GM12878 (cell line): ENCODE measurements around the gene AKAP9.

ENCODE experiments used
- CEBPB ChIP-seq, 2 experiments: fragments of 150-350 bp in 1 of 2; IDR thresholded peaks; 2 replicates each; pipeline ENCODE4 v1.6.1; 2012 to 2014; ENCODE audit warnings: low read depth in 2 of 2, low read length in 2 of 2, borderline replicate concordance in 1 of 2, inconsistent platforms in 1 of 2
- CTCF ChIP-seq, 3 experiments: IDR thresholded peaks in 2 of 3; conservative IDR thresholded peaks in 1 of 3; 2 replicates each; pipeline ENCODE4 v1.5.1; 2011; ENCODE audit warnings: low read depth in 3 of 3, low read length in 3 of 3, mild to moderate bottlenecking in 3 of 3, control low read depth in 2 of 3, moderate library complexity in 2 of 3, inconsistent platforms in 1 of 3, mixed read lengths in 1 of 3; ENCODE audit not compliant: control insufficient read depth in 2 of 3, insufficient read depth in 1 of 3; ENCODE audit errors: extremely low read depth in 1 of 3
- EZH2 ChIP-seq: IDR thresholded peaks from 2 replicates; pipeline ENCODE4 v1.6.1; 2012; ENCODE audit warnings: low read depth, mild to moderate bottlenecking, control low read depth, inconsistent platforms, low read length, borderline replicate concordance; ENCODE audit not compliant: control insufficient read depth
- MTA3 ChIP-seq: IDR thresholded peaks from 2 replicates; pipeline ENCODE4 v1.6.1; 2012; ENCODE audit warnings: low read length, inconsistent platforms, borderline replicate concordance
- POLR2A ChIP-seq: IDR thresholded peaks from 2 replicates; pipeline ENCODE4 v1.6.1; 2011; ENCODE audit warnings: low read depth, mild to moderate bottlenecking, low read length
- ZNF217 ChIP-seq: fragments of 450-650 bp; IDR thresholded peaks from 2 replicates; pipeline ENCODE4 v1.6.1; 2017; ENCODE audit warnings: antibody characterized with exemption, mild to moderate bottlenecking
- TF ChIP-seq, protein P1 (sequence below): IDR thresholded peaks from 2 replicates; pipeline ENCODE4 v1.6.1; 2012; ENCODE audit warnings: low read length, inconsistent platforms

DNA sequence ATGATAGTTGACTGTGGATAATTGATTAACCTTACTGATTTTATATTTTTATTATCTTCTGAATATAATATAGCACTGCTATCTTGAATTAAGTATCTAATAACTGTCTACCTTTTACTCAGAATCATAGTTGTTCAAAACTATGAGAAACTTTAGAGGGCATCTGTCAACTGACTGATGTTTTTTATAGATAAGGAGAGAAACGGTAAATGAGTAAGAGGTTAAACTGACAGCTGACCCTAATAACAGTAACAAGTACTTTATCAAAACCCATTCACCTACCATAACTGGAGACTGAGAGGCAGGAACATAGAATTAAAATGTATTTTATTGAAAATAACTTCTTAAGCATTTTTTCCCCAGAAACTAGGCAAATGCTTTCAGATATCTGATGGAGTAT lies 131.5 kb downstream of the AKAP9 start:
- TF ChIP-seq ZNF217 (no peak), CEBPB (IDR thresholded peaks at IDR 0.05; ENCODE audit: borderline replicate concordance in 1 of 2, low read depth in 2 of 2, low read length in 2 of 2) (no peak), MTA3 (no peak), CTCF (IDR thresholded peaks at IDR 0.05 in 2 of 3, conservative IDR thresholded peaks at IDR 0.05 in 1 of 3; ENCODE audit: control insufficient read depth in 2 of 3, extremely low read depth in 1 of 3, insufficient read depth in 1 of 3, low read depth in 3 of 3, low read length in 3 of 3) (no peak), POLR2A (no peak), EZH2 (no peak)
- TF ChIP-seq, protein P1, sequence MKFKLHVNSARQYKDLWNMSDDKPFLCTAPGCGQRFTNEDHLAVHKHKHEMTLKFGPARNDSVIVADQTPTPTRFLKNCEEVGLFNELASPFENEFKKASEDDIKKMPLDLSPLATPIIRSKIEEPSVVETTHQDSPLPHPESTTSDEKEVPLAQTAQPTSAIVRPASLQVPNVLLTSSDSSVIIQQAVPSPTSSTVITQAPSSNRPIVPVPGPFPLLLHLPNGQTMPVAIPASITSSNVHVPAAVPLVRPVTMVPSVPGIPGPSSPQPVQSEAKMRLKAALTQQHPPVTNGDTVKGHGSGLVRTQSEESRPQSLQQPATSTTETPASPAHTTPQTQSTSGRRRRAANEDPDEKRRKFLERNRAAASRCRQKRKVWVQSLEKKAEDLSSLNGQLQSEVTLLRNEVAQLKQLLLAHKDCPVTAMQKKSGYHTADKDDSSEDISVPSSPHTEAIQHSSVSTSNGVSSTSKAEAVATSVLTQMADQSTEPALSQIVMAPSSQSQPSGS: no peak
